HG02884 (cell line): ENCODE data around the gene CACNA1H.

Experiments
- ATAC-seq: cut with Tn5 transposase; IDR thresholded peaks from one replicate; pipeline ENCODE4 v1.9.1; 2021; ENCODE audit warnings: mild to moderate bottlenecking, moderate library complexity; ENCODE audit not compliant: unreplicated experiment

The CACNA1H gene

GRCh38 chr16:1152651-1153259, at the start of gene CACNA1H:
TSS of gene CACNA1H (plus strand) at chr16:1153106. CDS start at chr16:1153738, 632 bp downstream.
- no peak for ATAC-seq

- no peak for ATAC-seq
These were observed 49.3 kb upstream of the CACNA1H start for GRCh38 chr16:1103636-1103980.

GRCh38 chr16:1105888-1106620, 46.9 kb upstream of the CACNA1H start:
- ATAC-seq = no peak

GRCh38 chr16:1106659-1107058, 46.2 kb upstream of the CACNA1H start:
- ATAC-seq = no peak

- no peak for ATAC-seq
These were observed 45.8 kb upstream of the CACNA1H start for GRCh38 chr16:1107141-1107540.

- no peak for ATAC-seq
These were observed 45.2 kb upstream of the CACNA1H start for GRCh38 chr16:1107731-1108130.

GRCh38 chr16:1108299-1109252, 44.3 kb upstream of the CACNA1H start:
- no peak for ATAC-seq

GRCh38 chr16:1109648-1110047, 43.3 kb upstream of the CACNA1H start:
- ATAC-seq = no peak

- ATAC-seq = no peak
These were observed 40.3 kb upstream of the CACNA1H start for GRCh38 chr16:1112506-1113184.

GRCh38 chr16:1113489-1113888, 39.4 kb upstream of the CACNA1H start:
- ATAC-seq = no peak

GRCh38 chr16:1113889-1114526, 38.9 kb upstream of the CACNA1H start:
- ATAC-seq = no peak

- ATAC-seq = no peak
These were observed 36.2 kb upstream of the CACNA1H start for GRCh38 chr16:1116693-1117077.

GRCh38 chr16:1117176-1117900, 35.6 kb upstream of the CACNA1H start:
- no peak for ATAC-seq

GRCh38 chr16:1117926-1118325, 35.0 kb upstream of the CACNA1H start:
- no peak for ATAC-seq

- no peak for ATAC-seq
These were observed 33.8 kb upstream of the CACNA1H start for GRCh38 chr16:1119129-1119528.

GRCh38 chr16:1119766-1120576, 32.9 kb upstream of the CACNA1H start:
- ATAC-seq = no peak

GRCh38 chr16:1120577-1120941, 32.3 kb upstream of the CACNA1H start:
- ATAC-seq = no peak

- no peak for ATAC-seq
These were observed 31.9 kb upstream of the CACNA1H start for GRCh38 chr16:1121009-1121408.
